Ureter (tissue), 1 donor: ENCODE measurements around the gene ZMYND11. TPM values are rescaled to one million over a fixed set of nuclear protein-coding genes. Genes with fewer than 3 reads are reported as not detected.

Experiments
- DNase-seq: peaks from one replicate; pipeline ENCODE4 v3.0.0-alpha.2; 2020; ENCODE audit warnings: low spot score
- total RNA-seq: library from RNA; stranded (reverse); gene quantifications from one replicate; pipeline ENCODE4 v1.2.4, GENCODE V29; 2023
- donor health status: DM: yes; HTN: yes; CAD: no.

The ZMYND11 gene
- 106 TPM for total RNA-seq

- peak; percentile 70 for DNase-seq
These were observed at the start of gene ZMYND11 for GRCh38 chr10:135132-135600. Gene ZMYND11, plus strand, starts transcription at chr10:135455. Its CDS starts 44,558 bp downstream, at chr10:180013.

GRCh38 chr10:86031-86430 is 49.2 kb upstream of the ZMYND11 start:
- DNase-seq, result no peak

- peak; percentile 69 for DNase-seq
These were observed 47.8 kb upstream of the ZMYND11 start for GRCh38 chr10:87177-88080.

GRCh38 chr10:88253-88652 is 47.0 kb upstream of the ZMYND11 start:
- DNase-seq, result no peak

GRCh38 chr10:89248-89647 is 46.0 kb upstream of the ZMYND11 start:
- no peak for DNase-seq

GRCh38 chr10:90161-90560 is 45.1 kb upstream of the ZMYND11 start:
- DNase-seq, result no peak

GRCh38 chr10:91313-91712 is 43.9 kb upstream of the ZMYND11 start:
- DNase-seq, result no peak

GRCh38 chr10:92153-92552 is 43.1 kb upstream of the ZMYND11 start:
- DNase-seq, result no peak

- DNase-seq, result no peak
These were observed 42.4 kb upstream of the ZMYND11 start for GRCh38 chr10:92846-93245.

GRCh38 chr10:94613-95012 is 40.6 kb upstream of the ZMYND11 start:
- DNase-seq, result no peak

- no peak for DNase-seq
These were observed 39.7 kb upstream of the ZMYND11 start for GRCh38 chr10:95356-96115.

- no peak for DNase-seq
These were observed 38.8 kb upstream of the ZMYND11 start for GRCh38 chr10:96466-96865.

- no peak for DNase-seq
These were observed 30.8 kb upstream of the ZMYND11 start for GRCh38 chr10:104416-104815.

GRCh38 chr10:104862-105565 is 30.2 kb upstream of the ZMYND11 start:
- DNase-seq, result no peak

- no peak for DNase-seq
These were observed 29.4 kb upstream of the ZMYND11 start for GRCh38 chr10:105806-106205.

GRCh38 chr10:106740-107139 is 28.5 kb upstream of the ZMYND11 start:
- DNase-seq, result no peak

GRCh38 chr10:112246-112645 is 23.0 kb upstream of the ZMYND11 start:
- DNase-seq, result no peak

GRCh38 chr10:124874-125273 is 10.4 kb upstream of the ZMYND11 start:
- DNase-seq, result no peak

GRCh38 chr10:127612-128432 is 7.4 kb upstream of the ZMYND11 start:
- no peak for DNase-seq

GRCh38 chr10:129810-130209 is 5.4 kb upstream of the ZMYND11 start:
- no peak for DNase-seq
